Thyroid gland (tissue), 4 donors: ENCODE results near the gene TRIM65. TPM values are rescaled to one million over a fixed set of nuclear protein-coding genes. Genes with fewer than 3 reads are reported as not detected.
"Not testable (repeated sequence)": the region's sequence is repeated elsewhere in the genome, so short reads cannot be mapped to it uniquely, and the experiment has no call there.

ENCODE experiments used
- DNase-seq, 2 donors: peaks; one replicate each; pipeline ENCODE4 v3.0.0-alpha.2; 2019
- H3K27ac ChIP-seq, 3 donors: fragments of 200-600 bp; sonication (generic); 1 replicate in 2 of 3; 2 replicates in 1 of 3; pipeline ENCODE4 v1.5.1; 2016 to 2019; ENCODE audit warnings: mild to moderate bottlenecking in 1 of 3, moderate library complexity in 1 of 3
- H3K27me3 ChIP-seq: fragments of 200-600 bp; sonication (generic); one replicate; pipeline ENCODE4 v1.5.1; 2019
- H3K36me3 ChIP-seq, 2 donors: fragments of 200-600 bp; sonication (generic); one replicate each; pipeline ENCODE4 v1.5.1; 2016 to 2019
- H3K4me1 ChIP-seq, 2 donors: fragments of 200-600 bp; sonication (generic); one replicate each; pipeline ENCODE4 v1.5.1; 2017 to 2019
- H3K4me3 ChIP-seq, 3 donors: fragments of 200-600 bp; sonication (generic); replicated peaks in 1 of 3; 1 replicate in 2 of 3; 2 replicates in 1 of 3; pipeline ENCODE4 v1.5.1; 2016; ENCODE audit warnings: mild to moderate bottlenecking in 1 of 3
- H3K9me3 ChIP-seq: fragments of 200-600 bp; sonication (generic); one replicate; pipeline ENCODE4 v1.5.1; 2017
- POLR2A ChIP-seq, 2 donors: fragments of 450-650 bp; IDR thresholded peaks; one replicate each; pipeline ENCODE4 v1.6.1; 2017; ENCODE audit warnings: antibody characterized with exemption in 2 of 2, mild to moderate bottlenecking in 2 of 2, moderate library complexity in 1 of 2
- WGBS, 2 donors: methylation state at CpG; one replicate each; pipeline ENCODE4 v1.1.5; 2017; 5-methylcytosine and 5-hydroxymethylcytosine counted together
- intact Hi-C: fragments of 100-400 bp; cut with DNase I; formaldehyde crosslinking; loops from one replicate; pipeline ENCODE4 v1.15.1; 2023
- total RNA-seq, 4 donors: library from RNA; depleted of rRNA; stranded (reverse); fragments of >200 nt; gene quantifications; one replicate each; pipeline ENCODE4 v1.2.3, GENCODE V29; 2016
- TF ChIP-seq, protein P1 (sequence below), 6 experiments: fragments of 200-600 bp in 3 of 6; fragments of 450-650 bp in 3 of 6; sonication (generic) in 3 of 6; IDR thresholded peaks; one replicate each; pipeline ENCODE4 v1.5.1; 2016 to 2019; ENCODE audit warnings: antibody characterized with exemption in 6 of 6, mild to moderate bottlenecking in 2 of 6, inconsistent platforms in 1 of 6, moderate library complexity in 1 of 6

The TRIM65 gene
- total RNA-seq, 4 donors from 2014 or later = 23.0 to 39.4 (median 31.8) TPM

DNA sequence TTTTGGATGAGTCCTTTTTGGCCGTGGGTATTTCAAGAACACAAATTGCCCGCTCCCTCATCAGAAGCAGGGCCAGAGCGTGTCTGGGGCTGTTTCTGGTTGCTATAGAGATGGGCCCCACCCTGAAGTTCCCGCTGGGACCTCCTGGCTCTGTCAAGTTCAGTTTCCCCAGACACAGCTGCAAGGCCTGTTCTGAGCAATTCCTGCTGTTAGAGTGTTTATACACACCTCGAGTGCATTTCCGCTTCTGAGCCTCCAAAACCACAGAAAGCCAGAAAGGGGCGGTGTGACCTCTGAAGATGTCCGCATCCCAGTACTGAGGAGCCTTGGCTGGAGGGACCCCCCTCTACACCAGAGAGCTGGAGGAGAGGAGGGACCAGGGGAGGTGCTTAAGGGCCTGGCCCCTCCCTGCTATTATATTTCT, 32.3 kb downstream of the TRIM65 start:
- DNase-seq = no peak
- 30 to 53% methylated on average over 5 to 8 of the region's 8 CpGs for WGBS, 2 donors
- H3K4me1 ChIP-seq = peaks cover 0 to 13% of the 10 kb centered on the region in 2 donors

GRCh38 chr17:75861927-75862317, 34.8 kb downstream of the TRIM65 start:
- Histone ChIP-seq H3K4me3 (no peak overlapping the region), H3K9me3 (no peaks in the 10 kb centered on the region), H3K27ac (no peak overlapping the region), H3K36me3 (no peaks in the 10 kb centered on the region), H3K27me3 (no peaks in the 10 kb centered on the region), H3K4me1 (peaks cover 0 to 8% of the 10 kb centered on the region in 2 donors)
- DNase-seq = no peak
- 87 to 89% methylated on average over 9 of the region's 9 CpGs for WGBS, 2 donors
- intact Hi-C loops = no loop called here
- TF ChIP-seq, protein P1, sequence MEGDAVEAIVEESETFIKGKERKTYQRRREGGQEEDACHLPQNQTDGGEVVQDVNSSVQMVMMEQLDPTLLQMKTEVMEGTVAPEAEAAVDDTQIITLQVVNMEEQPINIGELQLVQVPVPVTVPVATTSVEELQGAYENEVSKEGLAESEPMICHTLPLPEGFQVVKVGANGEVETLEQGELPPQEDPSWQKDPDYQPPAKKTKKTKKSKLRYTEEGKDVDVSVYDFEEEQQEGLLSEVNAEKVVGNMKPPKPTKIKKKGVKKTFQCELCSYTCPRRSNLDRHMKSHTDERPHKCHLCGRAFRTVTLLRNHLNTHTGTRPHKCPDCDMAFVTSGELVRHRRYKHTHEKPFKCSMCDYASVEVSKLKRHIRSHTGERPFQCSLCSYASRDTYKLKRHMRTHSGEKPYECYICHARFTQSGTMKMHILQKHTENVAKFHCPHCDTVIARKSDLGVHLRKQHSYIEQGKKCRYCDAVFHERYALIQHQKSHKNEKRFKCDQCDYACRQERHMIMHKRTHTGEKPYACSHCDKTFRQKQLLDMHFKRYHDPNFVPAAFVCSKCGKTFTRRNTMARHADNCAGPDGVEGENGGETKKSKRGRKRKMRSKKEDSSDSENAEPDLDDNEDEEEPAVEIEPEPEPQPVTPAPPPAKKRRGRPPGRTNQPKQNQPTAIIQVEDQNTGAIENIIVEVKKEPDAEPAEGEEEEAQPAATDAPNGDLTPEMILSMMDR (IDR thresholded peaks at IDR 0.05) = no peak
- no peak for TF ChIP-seq POLR2A (IDR thresholded peaks at IDR 0.05)

More for the DNA sequence above, 32.3 kb downstream of the TRIM65 start:
- Histone ChIP-seq H3K27me3 (no peaks in the 10 kb centered on the region), H3K9me3 (no peaks in the 10 kb centered on the region), H3K27ac (peak overlapping the region in 2 of 3 donors; percentile 12 to 26), H3K36me3 (no peaks in the 10 kb centered on the region), H3K4me3 (no peak overlapping the region)
- TF ChIP-seq POLR2A (IDR thresholded peaks at IDR 0.05) = no peak
- TF ChIP-seq, protein P1 (IDR thresholded peaks at IDR 0.05) = no peak
- intact Hi-C loops = no loop called here

GRCh38 chr17:75859358-75859757, 37.4 kb downstream of the TRIM65 start:
- DNase-seq, H3K27me3 ChIP-seq: not testable (repeated sequence)

DNA sequence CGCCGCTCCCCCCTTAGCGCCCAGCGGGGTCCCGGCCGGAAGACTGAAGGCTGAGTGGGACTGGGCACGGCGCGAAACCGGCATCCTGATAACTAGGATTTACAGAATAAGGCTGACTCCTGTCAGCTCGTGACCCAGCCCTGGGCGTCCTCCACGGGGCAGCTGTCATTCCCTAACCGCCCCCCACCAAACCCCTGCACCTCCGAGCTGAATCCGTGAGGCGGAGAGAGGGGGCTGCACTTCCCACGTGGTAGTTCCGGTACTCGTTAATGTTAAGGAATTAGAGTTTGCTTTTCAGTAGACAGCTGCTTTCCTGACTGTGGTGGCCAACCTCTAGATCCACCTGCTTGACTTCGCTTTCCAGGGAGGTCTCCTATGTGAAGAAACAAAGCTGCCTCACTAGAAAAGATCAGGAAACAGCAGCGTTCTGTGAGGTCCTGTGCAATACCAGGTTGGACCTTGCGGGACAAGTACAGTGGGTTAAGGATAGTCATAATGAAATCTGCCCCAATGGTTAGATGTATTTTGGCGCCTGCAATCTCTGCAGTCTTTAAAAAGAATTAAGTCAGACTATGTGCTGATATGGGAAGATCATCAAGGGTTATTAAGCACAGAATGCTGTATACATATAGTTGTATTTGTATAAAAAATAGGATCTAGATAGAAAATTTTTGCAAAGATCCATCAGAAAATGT, 40.5 kb downstream of the TRIM65 start:
- intact Hi-C loops = no loop called here
- WGBS, 2 donors = 5 to 8% methylated on average over 10 of the region's 24 CpGs
- no peak for TF ChIP-seq POLR2A (IDR thresholded peaks at IDR 0.05)
- H3K9me3 ChIP-seq = no peaks in the 10 kb centered on the region
- peak overlapping the region; percentile 70 to 83 (median 71) for H3K4me3 ChIP-seq
- H3K36me3 ChIP-seq = peaks cover 3 to 4% of the 10 kb centered on the region in 2 donors
- no peak for DNase-seq
- H3K27me3 ChIP-seq = no peaks in the 10 kb centered on the region
- peak overlapping the region; percentile 96 to 98 (median 97) for H3K27ac ChIP-seq
- peaks cover 17 to 19% of the 10 kb centered on the region in 2 donors for H3K4me1 ChIP-seq

More at GRCh38 chr17:75859358-75859757, 37.4 kb downstream of the TRIM65 start:
- intact Hi-C loops, H3K9me3 ChIP-seq, H3K4me3 ChIP-seq, H3K36me3 ChIP-seq, H3K4me1 ChIP-seq: not testable (repeated sequence)
- WGBS, 2 donors = 83 to 89% methylated on average over 10 of the region's 10 CpGs
- peak overlapping the region in 2 of 3 donors; percentile 38 to 63 for H3K27ac ChIP-seq

DNA sequence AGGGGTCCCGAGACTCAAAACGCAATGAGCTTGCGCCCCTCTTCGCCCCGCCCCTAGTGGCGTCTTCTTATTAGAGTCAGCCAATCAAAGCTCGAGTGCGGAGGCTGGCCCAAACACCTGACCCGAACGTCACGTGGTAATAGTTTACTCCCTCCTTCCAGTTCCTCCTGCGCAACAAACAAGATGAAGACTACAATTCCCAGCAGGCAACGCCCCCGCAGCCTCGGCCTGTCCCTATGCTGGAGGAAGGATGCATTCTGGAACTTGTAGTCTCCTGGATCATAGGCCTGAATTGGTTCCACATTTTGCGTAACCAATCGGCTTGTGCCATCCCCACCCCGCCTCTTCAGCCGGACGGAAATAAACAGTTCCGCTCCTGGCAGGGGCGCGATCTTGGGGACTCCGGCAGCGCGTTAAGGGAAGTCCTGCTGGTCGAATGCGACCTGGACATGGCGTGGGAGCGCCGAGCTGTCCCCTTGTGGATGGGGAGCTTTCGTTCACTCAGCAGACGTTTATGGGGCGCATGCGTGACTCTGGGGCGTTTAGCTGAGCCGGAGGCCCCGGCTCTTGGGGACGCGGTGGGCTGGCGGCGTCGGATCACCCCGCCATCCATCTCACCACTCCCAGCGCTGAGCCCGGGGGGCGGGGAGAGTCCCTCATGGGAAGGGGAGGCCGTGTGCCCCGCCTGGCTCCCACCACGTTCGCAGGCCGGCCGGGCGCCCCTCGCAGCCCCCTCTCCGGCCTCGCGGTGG, 41.3 kb downstream of the TRIM65 start, which contains the start of gene WBP2:
TSS of gene WBP2 (minus strand) at position 26 of the 752 bp plus-strand sequence. CDS start 38 bp downstream, outside the sequence.
- Histone ChIP-seq H3K4me3 (peak within 1 kb of the TSS; percentile 70 to 87 (median 71)), H3K9me3 (no peaks in the 10 kb centered on the region), H3K27me3 (no peaks in the 10 kb centered on the region), H3K4me1 (peaks cover 17 to 19% of the 10 kb centered on the region in 2 donors), H3K27ac (peak within 1 kb of the TSS; percentile 97 to 98 (median 97)), H3K36me3 (peaks cover 10 to 11% of the 10 kb centered on the region in 2 donors)
- intact Hi-C loops = no loop called here
- DNase-seq = peak; percentile 99 to 100
- TF ChIP-seq, protein P1 (IDR thresholded peaks at IDR 0.05) = peak in 4 of 6 experiments; percentile 28 to 46 (median 42)
- peak; percentile 98 to 99 for TF ChIP-seq POLR2A (IDR thresholded peaks at IDR 0.05)
- 0 to 1% methylated on average over 24 to 33 of the region's 58 CpGs for WGBS, 2 donors
